A549 (cell line): ENCODE results near the gene NFYC. TPM values are rescaled to one million over a fixed set of nuclear protein-coding genes. Genes with fewer than 3 reads are reported as not detected.
A peak's percentile ranks its signal among the peaks of the same experiment; 100 is the strongest.

Experiments used
- ATAC-seq, 2 experiments: fragments of 200-7000 bp in 1 of 2; fragments of >200 bp in 1 of 2; cut with Nextera tagmentation in 1 of 2; cut with Tn5 transposase in 1 of 2; 3 replicates each; pipeline versions ENCODE4 v1.8.0 to v1.9.1; 2018 to 2020; ENCODE audit warnings: mild to moderate bottlenecking in 1 of 2, moderate library complexity in 1 of 2
- CTCF ChIA-PET: fragments of 300-600 bp; sonication (Branson Sonifier 250); formaldehyde crosslinking; extraction: SDS; loops from one replicate; lab custom pipeline; 2021; ENCODE audit warnings: antibody characterized with exemption, inconsistent platforms; lab: Yijun Ruan, JAX
- POLR2A ChIA-PET: fragments of 350-600 bp; formaldehyde crosslinking; extraction: SDS; loops from one replicate; lab custom pipeline; 2021; ENCODE audit warnings: antibody characterized with exemption, inconsistent platforms; lab: Yijun Ruan, JAX
- DNase-seq, 2 experiments: peaks; one replicate each; pipeline versions ENCODE4 v3.0.0 to v3.0.0-alpha.2; 2011 to 2016; ENCODE audit warnings: low read depth in 1 of 2, low spot score in 1 of 2
- FAIRE-seq: peaks from 2 replicates; lab custom pipeline; 2011; peaks lifted over from hg19 to GRCh38; lab: Jason Lieb, UNC
- H3K27ac ChIP-seq, 2 experiments: fragments of >200 bp; sonication (Bioruptor Twin); formaldehyde crosslinking; 3 replicates each; pipeline ENCODE4 v1.5.1; 2016 to 2017
- H3K4me1 ChIP-seq: fragments of >200 bp; sonication (Bioruptor Twin); formaldehyde crosslinking; 3 replicates; pipeline ENCODE4 v1.6.1; 2016
- H3K4me2 ChIP-seq: fragments of >200 bp; sonication (Bioruptor Twin); formaldehyde crosslinking; 3 replicates; pipeline ENCODE4 v1.6.1; 2016
- H3K4me3 ChIP-seq: fragments of >200 bp; sonication (Bioruptor Twin); formaldehyde crosslinking; 3 replicates; pipeline ENCODE4 v1.5.1; 2016
- H3K9me3 ChIP-seq: fragments of >200 bp; sonication (Bioruptor Twin); formaldehyde crosslinking; 3 replicates; pipeline ENCODE4 v1.6.1; 2016
- CHD4 ChIP-seq: fragments of 200-600 bp; sonication (generic); IDR thresholded peaks from 2 replicates; pipeline ENCODE4 v1.6.1; 2016; ENCODE audit warnings: antibody characterized with exemption, mild to moderate bottlenecking, borderline replicate concordance
- EHF ChIP-seq: fragments of 250-450 bp; sonication (Bioruptor Pico); IDR thresholded peaks from 2 replicates; pipeline ENCODE4 v1.5.0; 2020; ENCODE audit warnings: mild to moderate bottlenecking
- EHMT2 ChIP-seq: fragments of 200-600 bp; sonication (generic); IDR thresholded peaks from 2 replicates; pipeline ENCODE4 v1.6.1; 2016; ENCODE audit warnings: antibody characterized with exemption, low read depth, mild to moderate bottlenecking, moderate library complexity
- ELK1 ChIP-seq: fragments of 150-350 bp; IDR thresholded peaks from 2 replicates; pipeline ENCODE4 v1.6.1; 2014; ENCODE audit warnings: low read depth, mild to moderate bottlenecking, low read length
- EP300 ChIP-seq, 2 experiments: fragments of >200 bp; sonication (Bioruptor Twin); formaldehyde crosslinking; IDR thresholded peaks; 2 replicates in 1 of 2; 3 replicates in 1 of 2; pipeline ENCODE4 v1.6.1; 2016 to 2017
- FOXS1 ChIP-seq: fragments of 250-450 bp; sonication (Bioruptor Pico); IDR thresholded peaks from 2 replicates; pipeline ENCODE4 v1.5.0; 2020; ENCODE audit warnings: mild to moderate bottlenecking, moderate library complexity
- HMGXB4 ChIP-seq: fragments of 250-450 bp; sonication (Bioruptor Pico); IDR thresholded peaks from 2 replicates; pipeline ENCODE4 v1.5.0; 2021; ENCODE audit warnings: mild to moderate bottlenecking, moderate library complexity, borderline replicate concordance
- HOXA7 ChIP-seq: fragments of 250-450 bp; sonication (Bioruptor Pico); IDR thresholded peaks from 2 replicates; pipeline ENCODE4 v1.5.0; 2020; ENCODE audit warnings: mild to moderate bottlenecking, moderate library complexity
- HOXB13 ChIP-seq: fragments of 250-450 bp; sonication (Bioruptor Pico); IDR thresholded peaks from 2 replicates; pipeline ENCODE4 v1.5.0; 2020; ENCODE audit warnings: low read depth, mild to moderate bottlenecking, moderate library complexity
- HOXB5 ChIP-seq: fragments of 250-450 bp; sonication (Bioruptor Pico); IDR thresholded peaks from 2 replicates; pipeline ENCODE4 v1.5.0; 2020; ENCODE audit warnings: mild to moderate bottlenecking, moderate library complexity
- MAFK ChIP-seq: fragments of 450-650 bp; IDR thresholded peaks from 2 replicates; pipeline ENCODE4 v1.6.1; 2014; ENCODE audit not compliant: partially characterized antibody
- MAZ ChIP-seq: fragments of 150-350 bp; IDR thresholded peaks from 2 replicates; pipeline ENCODE4 v1.6.1; 2014; ENCODE audit warnings: antibody characterized with exemption, low read depth, low read length, borderline replicate concordance
- MYC ChIP-seq: IDR thresholded peaks from 2 replicates; pipeline ENCODE4 v1.6.1; 2012; ENCODE audit warnings: mild to moderate bottlenecking, inconsistent platforms, low read length, improper control_type of control experiment, borderline replicate concordance
- POLR2AphosphoS2 ChIP-seq: conservative IDR thresholded peaks from 2 replicates; pipeline ENCODE4 v1.6.1; 2012; ENCODE audit warnings: low read length, improper control_type of control experiment, inconsistent platforms
- RAD21 ChIP-seq, 2 experiments: fragments of >200 bp in 1 of 2; sonication (Bioruptor Twin) in 1 of 2; formaldehyde crosslinking in 1 of 2; IDR thresholded peaks in 1 of 2; conservative IDR thresholded peaks in 1 of 2; 2 replicates in 1 of 2; 3 replicates in 1 of 2; pipeline ENCODE4 v1.6.1; 2012 to 2018; ENCODE audit warnings: inconsistent platforms in 1 of 2
- RARB ChIP-seq: fragments of 250-450 bp; sonication (Bioruptor Pico); IDR thresholded peaks from 2 replicates; pipeline ENCODE4 v1.8.0; 2021; ENCODE audit warnings: mild to moderate bottlenecking, moderate library complexity
- RCOR1 ChIP-seq: fragments of 150-350 bp; IDR thresholded peaks from 2 replicates; pipeline ENCODE4 v1.6.1; 2014; ENCODE audit warnings: antibody characterized with exemption, low read length, low read depth
- RFX5 ChIP-seq: fragments of 450-650 bp; IDR thresholded peaks from 2 replicates; pipeline ENCODE4 v1.7.1; 2014; ENCODE audit warnings: antibody characterized with exemption, mild to moderate bottlenecking, moderate library complexity
- SMC3 ChIP-seq: fragments of >200 bp; sonication (Bioruptor Twin); formaldehyde crosslinking; IDR thresholded peaks from 3 replicates; pipeline ENCODE4 v1.6.1; 2018; ENCODE audit warnings: inconsistent platforms
- SREBF2 ChIP-seq: fragments of 450-650 bp; IDR thresholded peaks from 2 replicates; pipeline ENCODE4 v1.6.1; 2014; ENCODE audit warnings: mild to moderate bottlenecking, moderate library complexity
- ZC3H11A ChIP-seq: fragments of 450-650 bp; IDR thresholded peaks from 2 replicates; pipeline ENCODE4 v1.6.1; 2014; ENCODE audit warnings: antibody characterized with exemption, mild to moderate bottlenecking
- ZNF302 ChIP-seq: fragments of 250-450 bp; sonication (Bioruptor Pico); IDR thresholded peaks from 2 replicates; pipeline ENCODE4 v1.9.0; 2021; ENCODE audit warnings: inconsistent platforms, mild to moderate bottlenecking, moderate library complexity
- WGBS: methylation state at CpG from one replicate; pipeline ENCODE4 v1.1.6; 2017; ENCODE audit errors: missing lambda C conversion rate; 5-methylcytosine and 5-hydroxymethylcytosine counted together
- polyA plus RNA-seq, 4 experiments: library from polyadenylated mRNA; depleted of rRNA in 3 of 4; stranded (reverse); fragments of >200 nt; fragmentation: RNase III in 1 of 4; extraction: RNeasy Plus Mini Kit Qiagen cat#74134 plus additional on column Dnase treatment in 1 of 4; gene quantifications; 2 replicates in 3 of 4; 3 replicates in 1 of 4; pipeline ENCODE4 v1.2.3, GENCODE V29; 2011 to 2017
- TF ChIP-seq, protein P1 (sequence below): IDR thresholded peaks from 2 replicates; pipeline ENCODE4 v1.6.1; 2012

Gene NFYC
- polyA plus RNA-seq, 2 of the 4 experiments (the other 2 are of a cell fraction): 35.1 to 43.4 TPM

GRCh38 chr1:40801742-40802077 lies 110.2 kb downstream of the NFYC start:
- peak overlapping the region; percentile 88 for H3K4me2 ChIP-seq
- H3K4me3 ChIP-seq: peak overlapping the region; percentile 54
- no peak for TF ChIP-seq EP300 (IDR thresholded peaks at IDR 0.05)
- TF ChIP-seq EHF (CRISPR knock-in tag): no peak
- no peak for TF ChIP-seq CHD4
- no peak for TF ChIP-seq SMC3
- TF ChIP-seq MAFK: no peak
- TF ChIP-seq MYC: no peak
- no peak for TF ChIP-seq ELK1
- no peak for TF ChIP-seq ZC3H11A
- TF ChIP-seq MAZ: no peak
- no peak for TF ChIP-seq EHMT2
- no peak for TF ChIP-seq HOXB5 (CRISPR knock-in tag)
- no peak for TF ChIP-seq HMGXB4
- no peak for TF ChIP-seq SREBF2
- TF ChIP-seq RCOR1: no peak
- TF ChIP-seq RFX5: no peak
- no peak for TF ChIP-seq RARB
- TF ChIP-seq POLR2AphosphoS2: no peak
- TF ChIP-seq ZNF302: no peak
- no peak for TF ChIP-seq RAD21 (conservative IDR thresholded peaks at IDR 0.05 in 1 of 2, IDR thresholded peaks at IDR 0.05 in 1 of 2)
- TF ChIP-seq HOXA7 (CRISPR knock-in tag): no peak
- TF ChIP-seq, all 56 proteins: peak for 0
- FAIRE-seq (no peak), DNase-seq (no peak), ATAC-seq (no peak)
- H3K9me3 ChIP-seq: no peaks in the 10 kb centered on the region
- CTCF ChIA-PET: no interaction called here
- peak overlapping the region; percentile 57 to 80; a peak in 5 of 6 replicates for H3K27ac ChIP-seq
- POLR2A ChIA-PET: no interaction called here
- peaks cover 11% of the 10 kb centered on the region; the same call in 2 of the 3 replicates for H3K4me1 ChIP-seq
- WGBS: 83% methylated on average over 2 of the region's 3 CpGs

DNA sequence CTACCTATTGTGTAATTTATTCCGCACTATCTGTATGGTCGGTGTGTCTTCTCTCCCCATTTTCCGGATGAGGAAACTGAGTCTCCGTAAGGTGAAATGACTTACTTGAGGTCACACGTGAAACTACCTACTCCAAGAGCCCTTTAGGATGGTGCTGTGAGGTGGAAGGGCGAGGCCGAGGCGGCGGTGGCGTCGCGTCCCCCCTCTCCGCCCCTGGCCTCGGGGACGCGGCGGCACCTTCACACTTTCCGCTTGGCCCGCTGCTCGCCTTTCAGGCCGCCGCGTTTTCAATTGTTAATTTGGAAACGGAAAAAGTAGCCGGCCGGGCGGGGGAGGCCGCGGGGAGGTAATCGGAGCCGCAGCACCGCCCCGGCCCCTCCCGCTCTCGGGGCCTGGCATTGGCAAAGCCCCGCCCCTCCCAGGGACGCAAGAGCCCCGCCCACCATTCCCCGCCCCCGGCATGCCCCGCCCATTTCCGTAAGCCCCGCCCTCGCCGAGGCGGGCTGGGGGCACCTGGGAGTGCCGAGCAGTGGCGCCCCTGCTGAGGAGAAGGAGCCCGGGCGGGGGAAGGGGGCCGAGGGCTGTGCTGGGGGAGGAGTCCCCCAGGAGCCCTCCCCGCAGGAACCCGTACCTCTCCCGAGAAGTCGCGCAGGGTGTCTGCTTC lies 110.7 kb downstream of the NFYC start:
- peak overlapping the region; percentile 54 for H3K4me3 ChIP-seq
- no peak for TF ChIP-seq MAZ
- TF ChIP-seq FOXS1: no peak
- TF ChIP-seq, protein P1, sequence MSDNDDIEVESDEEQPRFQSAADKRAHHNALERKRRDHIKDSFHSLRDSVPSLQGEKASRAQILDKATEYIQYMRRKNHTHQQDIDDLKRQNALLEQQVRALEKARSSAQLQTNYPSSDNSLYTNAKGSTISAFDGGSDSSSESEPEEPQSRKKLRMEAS: peak; percentile 34; the same call in 1 of the 2 replicates
- TF ChIP-seq HOXB13 (CRISPR knock-in tag): no peak
- TF ChIP-seq, all 56 proteins: peak for 1
- ATAC-seq (peak; percentile 44 to 85; a peak in 3 of 6 replicates), FAIRE-seq (no peak), DNase-seq (peak; percentile 42 to 65)
- peak overlapping the region; percentile 88 for H3K4me2 ChIP-seq
- H3K27ac ChIP-seq: peak overlapping the region; percentile 57 to 80; a peak in 5 of 6 replicates
- POLR2A ChIA-PET: no interaction called here
- no peaks in the 10 kb centered on the region for H3K9me3 ChIP-seq
- 13% methylated on average over 12 of the region's 56 CpGs for WGBS
- CTCF ChIA-PET: no interaction called here
- H3K4me1 ChIP-seq: peaks cover 10% of the 10 kb centered on the region; the same call in 2 of the 3 replicates
